HG02840 (cell line): Measurements from ENCODE around the gene ENPP6.

Source experiments
- ATAC-seq: cut with Tn5 transposase; IDR thresholded peaks from one replicate; pipeline ENCODE4 v1.9.1; 2021; ENCODE audit warnings: mild to moderate bottlenecking, moderate library complexity, moderate number of reproducible peaks; ENCODE audit not compliant: unreplicated experiment, low FRiP score

ENPP6 gene

GRCh38 chr4:184111233-184111832 lies 106.3 kb downstream of the ENPP6 start:
- no peak for ATAC-seq

GRCh38 chr4:184110452-184111224 lies 107.0 kb downstream of the ENPP6 start:
- ATAC-seq, result no peak

GRCh38 chr4:184108006-184108501 lies 109.6 kb downstream of the ENPP6 start:
- no peak for ATAC-seq

- no peak for ATAC-seq
These were observed 113.1 kb downstream of the ENPP6 start for GRCh38 chr4:184104419-184105101.

- no peak for ATAC-seq
These were observed 114.0 kb downstream of the ENPP6 start for GRCh38 chr4:184103527-184104264.

- no peak for ATAC-seq
These were observed 114.7 kb downstream of the ENPP6 start for GRCh38 chr4:184102927-184103326.

GRCh38 chr4:184102488-184102887 lies 115.2 kb downstream of the ENPP6 start:
- ATAC-seq, result no peak

- ATAC-seq, result no peak
These were observed 116.0 kb downstream of the ENPP6 start for GRCh38 chr4:184101711-184102110.

GRCh38 chr4:184100297-184100885 lies 117.3 kb downstream of the ENPP6 start:
- ATAC-seq, result no peak

GRCh38 chr4:184099535-184099966 lies 118.1 kb downstream of the ENPP6 start:
- ATAC-seq, result no peak

- no peak for ATAC-seq
These were observed 118.7 kb downstream of the ENPP6 start for GRCh38 chr4:184099000-184099399.

- ATAC-seq, result no peak
These were observed 119.9 kb downstream of the ENPP6 start for GRCh38 chr4:184097815-184098214.

GRCh38 chr4:184097241-184097605 lies 120.5 kb downstream of the ENPP6 start:
- no peak for ATAC-seq

- ATAC-seq, result no peak
These were observed 121.0 kb downstream of the ENPP6 start for GRCh38 chr4:184096561-184097240.

GRCh38 chr4:184094532-184095159 lies 123.0 kb downstream of the ENPP6 start:
- no peak for ATAC-seq

- no peak for ATAC-seq
These were observed 125.7 kb downstream of the ENPP6 start for GRCh38 chr4:184091986-184092385.

GRCh38 chr4:184090571-184090970 lies 127.1 kb downstream of the ENPP6 start:
- no peak for ATAC-seq

GRCh38 chr4:184080674-184081073 lies 137.0 kb downstream of the ENPP6 start:
- ATAC-seq, result no peak

GRCh38 chr4:184074677-184075388 lies 142.8 kb downstream of the ENPP6 start:
- ATAC-seq, result no peak
